Adrenal gland (tissue), 5 donors: ENCODE data around the gene DDX31.

Experiments used
- CTCF ChIP-seq, 6 experiments: fragments of 450-650 bp in 4 of 6; fragments of 200-600 bp in 2 of 6; sonication (generic) in 1 of 6; IDR thresholded peaks; 1 replicate in 5 of 6; 2 replicates in 1 of 6; pipeline versions ENCODE4 v1.5.1 to v1.8.0; 2016 to 2021; ENCODE audit warnings: antibody characterized with exemption in 6 of 6, mild to moderate bottlenecking in 2 of 6, moderate library complexity in 1 of 6
- POLR2A ChIP-seq, 2 donors: fragments of 450-650 bp; IDR thresholded peaks; one replicate each; pipeline ENCODE4 v1.6.1; 2017; ENCODE audit warnings: antibody characterized with exemption in 2 of 2, mild to moderate bottlenecking in 2 of 2, moderate library complexity in 1 of 2
- donor health status: DM: no; HTN: no; CAD: no.

GRCh38 chr9:132577119-132577518 lies 92.7 kb downstream of the DDX31 start:
- TF ChIP-seq CTCF (IDR thresholded peaks at IDR 0.05) (no peak), POLR2A (IDR thresholded peaks at IDR 0.05) (no peak)
